Adrenal gland (tissue), 5 donors: ENCODE results near the gene ZNF335.

ENCODE experiments used
- POLR2A ChIP-seq, 2 donors: fragments of 450-650 bp; IDR thresholded peaks; one replicate each; pipeline ENCODE4 v1.6.1; 2017; ENCODE audit warnings: antibody characterized with exemption in 2 of 2, mild to moderate bottlenecking in 2 of 2, moderate library complexity in 1 of 2
- TF ChIP-seq, protein P1 (sequence below), 6 experiments: fragments of 450-650 bp in 4 of 6; fragments of 200-600 bp in 2 of 6; sonication (generic) in 1 of 6; IDR thresholded peaks; 1 replicate in 5 of 6; 2 replicates in 1 of 6; pipeline versions ENCODE4 v1.5.1 to v1.8.0; 2016 to 2021; ENCODE audit warnings: antibody characterized with exemption in 6 of 6, mild to moderate bottlenecking in 2 of 6, moderate library complexity in 1 of 6
- donor health status: DM: no; HTN: no; CAD: no.

GRCh38 chr20:45949542-45950329 is 22.3 kb downstream of the ZNF335 start:
- TF ChIP-seq POLR2A (IDR thresholded peaks at IDR 0.05), result no peak
- TF ChIP-seq, protein P1, sequence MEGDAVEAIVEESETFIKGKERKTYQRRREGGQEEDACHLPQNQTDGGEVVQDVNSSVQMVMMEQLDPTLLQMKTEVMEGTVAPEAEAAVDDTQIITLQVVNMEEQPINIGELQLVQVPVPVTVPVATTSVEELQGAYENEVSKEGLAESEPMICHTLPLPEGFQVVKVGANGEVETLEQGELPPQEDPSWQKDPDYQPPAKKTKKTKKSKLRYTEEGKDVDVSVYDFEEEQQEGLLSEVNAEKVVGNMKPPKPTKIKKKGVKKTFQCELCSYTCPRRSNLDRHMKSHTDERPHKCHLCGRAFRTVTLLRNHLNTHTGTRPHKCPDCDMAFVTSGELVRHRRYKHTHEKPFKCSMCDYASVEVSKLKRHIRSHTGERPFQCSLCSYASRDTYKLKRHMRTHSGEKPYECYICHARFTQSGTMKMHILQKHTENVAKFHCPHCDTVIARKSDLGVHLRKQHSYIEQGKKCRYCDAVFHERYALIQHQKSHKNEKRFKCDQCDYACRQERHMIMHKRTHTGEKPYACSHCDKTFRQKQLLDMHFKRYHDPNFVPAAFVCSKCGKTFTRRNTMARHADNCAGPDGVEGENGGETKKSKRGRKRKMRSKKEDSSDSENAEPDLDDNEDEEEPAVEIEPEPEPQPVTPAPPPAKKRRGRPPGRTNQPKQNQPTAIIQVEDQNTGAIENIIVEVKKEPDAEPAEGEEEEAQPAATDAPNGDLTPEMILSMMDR (IDR thresholded peaks at IDR 0.05), result no peak
